Measurements from ENCODE around the gene EGR1. TPM values are rescaled to one million over a fixed set of nuclear protein-coding genes. Genes with fewer than 3 reads are reported as not detected.

The EGR1 gene
- total and polyA plus RNA-seq, 5 donors from 2014 or later = 0.38 to 19.0 (median 1.0) TPM

DNA sequence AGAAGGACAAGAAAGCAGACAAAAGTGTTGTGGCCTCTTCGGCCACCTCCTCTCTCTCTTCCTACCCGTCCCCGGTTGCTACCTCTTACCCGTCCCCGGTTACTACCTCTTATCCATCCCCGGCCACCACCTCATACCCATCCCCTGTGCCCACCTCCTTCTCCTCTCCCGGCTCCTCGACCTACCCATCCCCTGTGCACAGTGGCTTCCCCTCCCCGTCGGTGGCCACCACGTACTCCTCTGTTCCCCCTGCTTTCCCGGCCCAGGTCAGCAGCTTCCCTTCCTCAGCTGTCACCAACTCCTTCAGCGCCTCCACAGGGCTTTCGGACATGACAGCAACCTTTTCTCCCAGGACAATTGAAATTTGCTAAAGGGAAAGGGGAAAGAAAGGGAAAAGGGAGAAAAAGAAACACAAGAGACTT lies 2.4 kb downstream of the EGR1 start:
- peaks cover 4 to 27% (median 22%) of the 10 kb centered on the region in 4 donors for H3K4me1 Mint-ChIP-seq
- H3K9me3 Mint-ChIP-seq = peaks cover 0 to 3% (median 0%) of the 10 kb centered on the region in 7 donors
- peak overlapping the region; percentile 58 to 87 (median 75) for H3K27ac Mint-ChIP-seq
- no peaks in the 10 kb centered on the region for H3K9me3 ChIP-seq (ENCODE audit: control insufficient read depth in 2 of 2, low read length in 2 of 2)
- ATAC-seq (ENCODE audit: low read depth in 2 of 2) (no peak), DNase-seq (no peak)
- peaks cover 13% of the 10 kb centered on the region for H3K36me3 Mint-ChIP-seq
- H3K27ac ChIP-seq (ENCODE audit: insufficient read depth, low read length, poor library complexity, severe bottlenecking) = no peak overlapping the region
- H3K27me3 Mint-ChIP-seq = no peaks in the 10 kb centered on the region
- no peak overlapping the region for H3K4me3 ChIP-seq (ENCODE audit: low read depth, low read length)
- peaks cover 39% of the 10 kb centered on the region for H3K4me1 ChIP-seq (ENCODE audit: control insufficient read depth, insufficient read depth, low read length, poor library complexity, severe bottlenecking)
- peaks cover 7% of the 10 kb centered on the region for H3K36me3 ChIP-seq (ENCODE audit: control insufficient read depth, insufficient read depth, low read length)
- H3K4me3 Mint-ChIP-seq = peak overlapping the region; percentile 86 to 99 (median 90)
- no peaks in the 10 kb centered on the region for H3K27me3 ChIP-seq (ENCODE audit: control insufficient read depth, insufficient read depth, low read length)

GRCh38 chr5:138468133-138468965 lies 3.1 kb downstream of the EGR1 start:
- ATAC-seq (ENCODE audit: low read depth in 2 of 2) = no peak
- no peak for DNase-seq
- Mint-ChIP-seq H3K9me3 (peaks cover 0 to 3% (median 0%) of the 10 kb centered on the region in 7 donors), H3K36me3 (peaks cover 13% of the 10 kb centered on the region), H3K27me3 (no peaks in the 10 kb centered on the region), H3K4me1 (peaks cover 4 to 27% (median 22%) of the 10 kb centered on the region in 4 donors), H3K27ac (no peak overlapping the region), H3K4me3 (peak overlapping the region; percentile 62 to 99 (median 69))
- no peak overlapping the region for H3K27ac ChIP-seq (ENCODE audit: insufficient read depth, low read length, poor library complexity, severe bottlenecking)
- peaks cover 7% of the 10 kb centered on the region for H3K36me3 ChIP-seq (ENCODE audit: control insufficient read depth, insufficient read depth, low read length)
- H3K9me3 ChIP-seq (ENCODE audit: control insufficient read depth in 2 of 2, low read length in 2 of 2) = no peaks in the 10 kb centered on the region
- peaks cover 35% of the 10 kb centered on the region for H3K4me1 ChIP-seq (ENCODE audit: control insufficient read depth, insufficient read depth, low read length, poor library complexity, severe bottlenecking)
- no peaks in the 10 kb centered on the region for H3K27me3 ChIP-seq (ENCODE audit: control insufficient read depth, insufficient read depth, low read length)
- no peak overlapping the region for H3K4me3 ChIP-seq (ENCODE audit: low read depth, low read length)

GRCh38 chr5:138468966-138469539 lies 3.8 kb downstream of the EGR1 start:
- Mint-ChIP-seq H3K36me3 (peaks cover 13% of the 10 kb centered on the region), H3K4me3 (peak overlapping the region in 3 of 4 donors; percentile 8 to 99 (median 30)), H3K27me3 (peaks cover 3% of the 10 kb centered on the region), H3K27ac (no peak overlapping the region), H3K4me1 (peaks cover 4 to 27% (median 22%) of the 10 kb centered on the region in 4 donors), H3K9me3 (peaks cover 0 to 3% (median 0%) of the 10 kb centered on the region in 7 donors)
- H3K4me1 ChIP-seq (ENCODE audit: control insufficient read depth, insufficient read depth, low read length, poor library complexity, severe bottlenecking) = peaks cover 28% of the 10 kb centered on the region
- H3K4me3 ChIP-seq (ENCODE audit: low read depth, low read length) = no peak overlapping the region
- H3K9me3 ChIP-seq (ENCODE audit: control insufficient read depth in 2 of 2, low read length in 2 of 2) = no peaks in the 10 kb centered on the region
- no peaks in the 10 kb centered on the region for H3K27me3 ChIP-seq (ENCODE audit: control insufficient read depth, insufficient read depth, low read length)
- DNase-seq (no peak), ATAC-seq (ENCODE audit: low read depth in 2 of 2) (no peak)
- no peak overlapping the region for H3K27ac ChIP-seq (ENCODE audit: insufficient read depth, low read length, poor library complexity, severe bottlenecking)
- peaks cover 7% of the 10 kb centered on the region for H3K36me3 ChIP-seq (ENCODE audit: control insufficient read depth, insufficient read depth, low read length)

DNA sequence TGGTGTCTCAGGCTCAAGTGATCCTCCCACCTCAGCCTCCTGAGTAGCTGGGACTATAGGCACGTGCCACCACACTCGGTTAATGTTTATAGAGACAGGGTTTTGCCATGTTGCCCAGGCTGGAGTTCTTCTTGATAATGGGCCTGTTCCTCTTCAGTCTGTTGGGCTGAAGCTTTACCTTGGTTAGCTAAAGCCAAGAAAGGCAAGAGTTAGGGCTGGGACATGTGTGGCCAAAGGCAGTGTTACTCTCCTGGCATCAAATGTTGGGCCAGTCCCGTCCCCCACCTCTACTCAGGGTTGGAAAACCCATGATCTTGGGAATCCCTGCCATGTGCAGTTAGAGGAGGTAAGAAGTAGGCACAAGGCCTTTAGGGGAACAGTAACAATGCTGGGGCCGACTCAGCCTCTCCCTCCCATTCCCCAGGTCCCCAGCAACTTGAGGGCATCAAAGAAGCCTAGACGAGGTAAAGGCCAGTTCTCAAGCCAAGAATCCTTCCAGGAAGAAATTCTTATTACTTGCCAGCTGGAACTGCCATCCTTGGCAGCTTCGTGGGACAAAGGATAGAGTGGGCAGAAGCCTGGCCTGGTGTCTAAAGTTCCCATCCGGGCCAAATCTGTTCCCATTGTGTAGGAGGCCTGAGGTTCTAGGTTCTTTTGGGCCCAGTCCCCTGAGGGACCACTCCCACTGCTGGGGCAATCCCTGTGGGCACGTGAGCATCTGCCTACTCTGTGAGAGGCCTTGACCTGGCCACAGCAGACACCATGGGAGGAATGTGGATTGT lies 4.5 kb downstream of the EGR1 start:
- Mint-ChIP-seq H3K9me3 (peaks cover 0 to 3% (median 0%) of the 10 kb centered on the region in 7 donors), H3K27me3 (peaks cover 6% of the 10 kb centered on the region), H3K4me1 (peaks cover 4 to 27% (median 22%) of the 10 kb centered on the region in 4 donors), H3K27ac (peak overlapping the region in 1 of 3 donors; percentile 13), H3K4me3 (peak overlapping the region in 1 of 4 donors; percentile 38), H3K36me3 (peaks cover 13% of the 10 kb centered on the region)
- no peaks in the 10 kb centered on the region for H3K9me3 ChIP-seq (ENCODE audit: control insufficient read depth in 2 of 2, low read length in 2 of 2)
- ATAC-seq (ENCODE audit: low read depth in 2 of 2) = no peak
- DNase-seq = no peak
- peaks cover 25% of the 10 kb centered on the region for H3K4me1 ChIP-seq (ENCODE audit: control insufficient read depth, insufficient read depth, low read length, poor library complexity, severe bottlenecking)
- H3K27ac ChIP-seq (ENCODE audit: insufficient read depth, low read length, poor library complexity, severe bottlenecking) = no peak overlapping the region
- no peak overlapping the region for H3K4me3 ChIP-seq (ENCODE audit: low read depth, low read length)
- H3K27me3 ChIP-seq (ENCODE audit: control insufficient read depth, insufficient read depth, low read length) = no peaks in the 10 kb centered on the region
- peaks cover 7% of the 10 kb centered on the region for H3K36me3 ChIP-seq (ENCODE audit: control insufficient read depth, insufficient read depth, low read length)

- no peak for ATAC-seq (ENCODE audit: low read depth in 2 of 2)
These were observed 5.2 kb downstream of the EGR1 start for GRCh38 chr5:138470322-138471051.

DNA sequence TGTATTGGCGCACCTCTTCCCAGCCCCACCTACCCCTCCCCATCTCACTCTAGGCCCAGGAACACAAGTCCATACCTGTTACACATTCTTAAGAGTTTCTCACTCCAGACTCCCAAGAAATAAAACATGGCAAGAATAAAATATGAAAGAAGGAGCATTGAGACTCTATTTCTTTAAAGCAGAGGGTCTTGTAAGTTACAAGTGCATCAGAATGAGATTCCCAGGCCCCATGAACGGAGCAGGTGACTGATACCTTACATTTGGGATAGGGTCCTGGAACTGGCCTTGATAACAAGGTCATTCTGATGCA lies 5.7 kb downstream of the EGR1 start:
- H3K9me3 ChIP-seq (ENCODE audit: control insufficient read depth in 2 of 2, low read length in 2 of 2) = no peaks in the 10 kb centered on the region
- Mint-ChIP-seq H3K4me1 (peaks cover 4 to 27% (median 22%) of the 10 kb centered on the region in 4 donors), H3K36me3 (peaks cover 13% of the 10 kb centered on the region), H3K27ac (no peak overlapping the region), H3K27me3 (peaks cover 6% of the 10 kb centered on the region), H3K4me3 (peak overlapping the region in 1 of 4 donors; percentile 34), H3K9me3 (peaks cover 0 to 2% (median 0%) of the 10 kb centered on the region in 7 donors)
- peaks cover 23% of the 10 kb centered on the region for H3K4me1 ChIP-seq (ENCODE audit: control insufficient read depth, insufficient read depth, low read length, poor library complexity, severe bottlenecking)
- DNase-seq (no peak), ATAC-seq (ENCODE audit: low read depth in 2 of 2) (no peak)
- peaks cover 7% of the 10 kb centered on the region for H3K36me3 ChIP-seq (ENCODE audit: control insufficient read depth, insufficient read depth, low read length)
- no peak overlapping the region for H3K4me3 ChIP-seq (ENCODE audit: low read depth, low read length)
- H3K27me3 ChIP-seq (ENCODE audit: control insufficient read depth, insufficient read depth, low read length) = no peaks in the 10 kb centered on the region
- H3K27ac ChIP-seq (ENCODE audit: insufficient read depth, low read length, poor library complexity, severe bottlenecking) = no peak overlapping the region

More at GRCh38 chr5:138470322-138471051, 5.2 kb downstream of the EGR1 start:
- H3K27ac ChIP-seq (ENCODE audit: insufficient read depth, low read length, poor library complexity, severe bottlenecking) = no peak overlapping the region
- Mint-ChIP-seq H3K36me3 (peaks cover 13% of the 10 kb centered on the region), H3K9me3 (peaks cover 0 to 2% (median 0%) of the 10 kb centered on the region in 7 donors), H3K4me3 (peak overlapping the region in 2 of 4 donors; percentile 16 to 34), H3K27ac (peak overlapping the region in 1 of 3 donors; percentile 13), H3K27me3 (peaks cover 6% of the 10 kb centered on the region), H3K4me1 (peaks cover 4 to 27% (median 22%) of the 10 kb centered on the region in 4 donors)
- no peaks in the 10 kb centered on the region for H3K27me3 ChIP-seq (ENCODE audit: control insufficient read depth, insufficient read depth, low read length)
- no peaks in the 10 kb centered on the region for H3K9me3 ChIP-seq (ENCODE audit: control insufficient read depth in 2 of 2, low read length in 2 of 2)
- no peak for DNase-seq
- peaks cover 25% of the 10 kb centered on the region for H3K4me1 ChIP-seq (ENCODE audit: control insufficient read depth, insufficient read depth, low read length, poor library complexity, severe bottlenecking)
- H3K36me3 ChIP-seq (ENCODE audit: control insufficient read depth, insufficient read depth, low read length) = peaks cover 7% of the 10 kb centered on the region
- no peak overlapping the region for H3K4me3 ChIP-seq (ENCODE audit: low read depth, low read length)

DNA sequence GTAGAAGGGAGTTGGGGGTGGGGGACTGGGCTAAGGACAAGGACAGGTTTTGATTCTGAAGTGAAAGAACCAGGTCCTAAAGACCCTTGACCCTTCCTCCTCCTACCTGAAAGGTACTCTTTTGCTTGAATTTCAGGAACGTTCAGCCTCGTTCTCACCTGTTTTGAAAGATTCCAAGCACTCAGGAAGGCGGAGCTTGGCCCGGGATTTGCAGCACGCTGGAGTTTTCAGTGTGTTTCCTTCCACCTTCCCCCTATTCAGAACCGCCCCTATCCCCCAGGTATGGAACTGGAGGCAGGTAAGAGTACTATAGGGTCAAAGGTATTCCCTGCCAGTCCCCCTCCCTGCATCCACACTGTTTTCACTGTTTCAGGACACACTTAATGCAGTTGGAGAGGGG lies 7.1 kb downstream of the EGR1 start:
- no peak overlapping the region for H3K27ac ChIP-seq (ENCODE audit: insufficient read depth, low read length, poor library complexity, severe bottlenecking)
- H3K36me3 Mint-ChIP-seq = peaks cover 10% of the 10 kb centered on the region
- no peak for DNase-seq
- ATAC-seq (ENCODE audit: low read depth in 2 of 2) = no peak
- H3K9me3 ChIP-seq (ENCODE audit: control insufficient read depth in 2 of 2, low read length in 2 of 2) = no peaks in the 10 kb centered on the region
- no peak overlapping the region for H3K4me3 ChIP-seq (ENCODE audit: low read depth, low read length)
- peaks cover 10% of the 10 kb centered on the region for H3K4me1 ChIP-seq (ENCODE audit: control insufficient read depth, insufficient read depth, low read length, poor library complexity, severe bottlenecking)
- no peak overlapping the region for H3K4me3 Mint-ChIP-seq
- peaks cover 4 to 17% (median 14%) of the 10 kb centered on the region in 4 donors for H3K4me1 Mint-ChIP-seq
- peak overlapping the region in 1 of 3 donors; percentile 44 for H3K27ac Mint-ChIP-seq
- peaks cover 10% of the 10 kb centered on the region for H3K27me3 Mint-ChIP-seq
- no peaks in the 10 kb centered on the region for H3K27me3 ChIP-seq (ENCODE audit: control insufficient read depth, insufficient read depth, low read length)
- H3K9me3 Mint-ChIP-seq = peaks cover 0 to 1% (median 0%) of the 10 kb centered on the region in 7 donors
- peaks cover 4% of the 10 kb centered on the region for H3K36me3 ChIP-seq (ENCODE audit: control insufficient read depth, insufficient read depth, low read length)
